ENCODE measurements around the gene XYLT2. TPM values are rescaled to one million over a fixed set of nuclear protein-coding genes. Genes with fewer than 3 reads are reported as not detected.

XYLT2 gene
- total RNA-seq, 1 donor from 2014 or later: 41.0 TPM

GRCh38 chr17:50359005-50359699, 13.2 kb downstream of the XYLT2 start:
- H3K9me3 ChIP-seq (ENCODE audit: insufficient read depth, low read depth, low read length): no peaks in the 10 kb centered on the region
- H3K4me2 ChIP-seq (ENCODE audit: low read length): no peak overlapping the region
- H3K36me3 ChIP-seq (ENCODE audit: insufficient read depth, low read length): peaks cover 13% of the 10 kb centered on the region
- H3K4me1 Mint-ChIP-seq (ENCODE audit: low read depth, unreplicated experiment): peaks cover 14% of the 10 kb centered on the region
- H3K4me1 ChIP-seq (ENCODE audit: insufficient read depth, low read length): peaks cover under 1% of the 10 kb centered on the region
- H3K36me3 Mint-ChIP-seq (ENCODE audit: low read depth, unreplicated experiment): peaks cover 13% of the 10 kb centered on the region
- H3K27me3 ChIP-seq (ENCODE audit: insufficient read depth, low read length): no peaks in the 10 kb centered on the region
- H2AFZ ChIP-seq (ENCODE audit: low read depth, low read length): no peak overlapping the region
- no peak overlapping the region for H3K4me3 Mint-ChIP-seq (ENCODE audit: unreplicated experiment)
- no peak overlapping the region for H3K4me3 ChIP-seq (ENCODE audit: insufficient read depth, low read depth, low read length)
- H3K27ac ChIP-seq (ENCODE audit: low read depth, low read length): no peak overlapping the region
- no peak for FAIRE-seq
- peaks cover 12% of the 10 kb centered on the region for H4K20me1 ChIP-seq (ENCODE audit: insufficient read depth, low read length)
- no peaks in the 10 kb centered on the region for H3K27me3 Mint-ChIP-seq (ENCODE audit: low read depth, unreplicated experiment)
- TF ChIP-seq EZH2 (IDR thresholded peaks at IDR 0.05; ENCODE audit: insufficient read depth, low read length): no peak
- TF ChIP-seq, protein P1, sequence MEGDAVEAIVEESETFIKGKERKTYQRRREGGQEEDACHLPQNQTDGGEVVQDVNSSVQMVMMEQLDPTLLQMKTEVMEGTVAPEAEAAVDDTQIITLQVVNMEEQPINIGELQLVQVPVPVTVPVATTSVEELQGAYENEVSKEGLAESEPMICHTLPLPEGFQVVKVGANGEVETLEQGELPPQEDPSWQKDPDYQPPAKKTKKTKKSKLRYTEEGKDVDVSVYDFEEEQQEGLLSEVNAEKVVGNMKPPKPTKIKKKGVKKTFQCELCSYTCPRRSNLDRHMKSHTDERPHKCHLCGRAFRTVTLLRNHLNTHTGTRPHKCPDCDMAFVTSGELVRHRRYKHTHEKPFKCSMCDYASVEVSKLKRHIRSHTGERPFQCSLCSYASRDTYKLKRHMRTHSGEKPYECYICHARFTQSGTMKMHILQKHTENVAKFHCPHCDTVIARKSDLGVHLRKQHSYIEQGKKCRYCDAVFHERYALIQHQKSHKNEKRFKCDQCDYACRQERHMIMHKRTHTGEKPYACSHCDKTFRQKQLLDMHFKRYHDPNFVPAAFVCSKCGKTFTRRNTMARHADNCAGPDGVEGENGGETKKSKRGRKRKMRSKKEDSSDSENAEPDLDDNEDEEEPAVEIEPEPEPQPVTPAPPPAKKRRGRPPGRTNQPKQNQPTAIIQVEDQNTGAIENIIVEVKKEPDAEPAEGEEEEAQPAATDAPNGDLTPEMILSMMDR (IDR thresholded peaks at IDR 0.05; ENCODE audit: insufficient read depth, low read depth, low read length): no peak
- H3K79me2 ChIP-seq (ENCODE audit: insufficient read depth, low read length): no peaks in the 10 kb centered on the region
- no peak overlapping the region for H3K9ac ChIP-seq (ENCODE audit: low read length)
- no peaks in the 10 kb centered on the region for H3K9me3 Mint-ChIP-seq (ENCODE audit: unreplicated experiment)
- H3K27ac Mint-ChIP-seq (ENCODE audit: unreplicated experiment): no peak overlapping the region
- DNase-seq (ENCODE audit: low read depth): no peak

DNA sequence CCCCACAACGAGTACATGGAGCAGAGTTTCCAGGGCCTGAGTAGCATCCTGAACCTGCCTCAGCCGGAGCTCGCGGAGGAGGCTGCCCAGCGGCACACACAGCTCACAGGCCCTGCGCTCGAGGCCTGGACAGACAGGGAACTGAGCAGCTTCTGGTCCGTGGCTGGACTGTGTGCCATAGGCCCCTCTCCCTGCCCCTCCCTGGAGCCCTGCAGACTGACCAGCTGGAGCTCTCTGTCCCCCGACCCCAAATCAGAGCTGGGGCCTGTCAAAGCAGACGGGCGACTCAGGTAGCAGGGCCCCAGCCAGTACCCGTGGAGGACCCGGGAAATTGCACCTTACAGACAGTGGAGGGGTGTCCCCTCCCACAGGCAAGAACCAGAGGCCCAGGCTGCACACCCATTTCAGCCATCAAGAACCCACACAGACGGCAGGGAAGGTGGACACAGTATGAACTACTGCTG, 14.1 kb downstream of the XYLT2 start:
- H3K9me3 ChIP-seq (ENCODE audit: insufficient read depth, low read depth, low read length): no peaks in the 10 kb centered on the region
- H3K27me3 ChIP-seq (ENCODE audit: insufficient read depth, low read length): no peaks in the 10 kb centered on the region
- H3K4me3 Mint-ChIP-seq (ENCODE audit: unreplicated experiment): no peak overlapping the region
- H3K4me2 ChIP-seq (ENCODE audit: low read length): no peak overlapping the region
- no peak overlapping the region for H3K27ac ChIP-seq (ENCODE audit: low read depth, low read length)
- no peaks in the 10 kb centered on the region for H3K27me3 Mint-ChIP-seq (ENCODE audit: low read depth, unreplicated experiment)
- FAIRE-seq (no peak), DNase-seq (ENCODE audit: low read depth) (no peak)
- peaks cover 13% of the 10 kb centered on the region for H3K36me3 ChIP-seq (ENCODE audit: insufficient read depth, low read length)
- H3K4me1 Mint-ChIP-seq (ENCODE audit: low read depth, unreplicated experiment): peaks cover 23% of the 10 kb centered on the region
- H3K4me1 ChIP-seq (ENCODE audit: insufficient read depth, low read length): peaks cover 9% of the 10 kb centered on the region
- no peak overlapping the region for H3K4me3 ChIP-seq (ENCODE audit: insufficient read depth, low read depth, low read length)
- no peak overlapping the region for H2AFZ ChIP-seq (ENCODE audit: low read depth, low read length)
- no peak overlapping the region for H3K9ac ChIP-seq (ENCODE audit: low read length)
- no peaks in the 10 kb centered on the region for H3K79me2 ChIP-seq (ENCODE audit: insufficient read depth, low read length)
- peaks cover 21% of the 10 kb centered on the region for H4K20me1 ChIP-seq (ENCODE audit: insufficient read depth, low read length)
- no peaks in the 10 kb centered on the region for H3K9me3 Mint-ChIP-seq (ENCODE audit: unreplicated experiment)
- peaks cover 10% of the 10 kb centered on the region for H3K36me3 Mint-ChIP-seq (ENCODE audit: low read depth, unreplicated experiment)
- TF ChIP-seq, protein P1 (IDR thresholded peaks at IDR 0.05; ENCODE audit: insufficient read depth, low read depth, low read length): no peak
- no peak for TF ChIP-seq EZH2 (IDR thresholded peaks at IDR 0.05; ENCODE audit: insufficient read depth, low read length)
- H3K27ac Mint-ChIP-seq (ENCODE audit: unreplicated experiment): no peak overlapping the region

DNA sequence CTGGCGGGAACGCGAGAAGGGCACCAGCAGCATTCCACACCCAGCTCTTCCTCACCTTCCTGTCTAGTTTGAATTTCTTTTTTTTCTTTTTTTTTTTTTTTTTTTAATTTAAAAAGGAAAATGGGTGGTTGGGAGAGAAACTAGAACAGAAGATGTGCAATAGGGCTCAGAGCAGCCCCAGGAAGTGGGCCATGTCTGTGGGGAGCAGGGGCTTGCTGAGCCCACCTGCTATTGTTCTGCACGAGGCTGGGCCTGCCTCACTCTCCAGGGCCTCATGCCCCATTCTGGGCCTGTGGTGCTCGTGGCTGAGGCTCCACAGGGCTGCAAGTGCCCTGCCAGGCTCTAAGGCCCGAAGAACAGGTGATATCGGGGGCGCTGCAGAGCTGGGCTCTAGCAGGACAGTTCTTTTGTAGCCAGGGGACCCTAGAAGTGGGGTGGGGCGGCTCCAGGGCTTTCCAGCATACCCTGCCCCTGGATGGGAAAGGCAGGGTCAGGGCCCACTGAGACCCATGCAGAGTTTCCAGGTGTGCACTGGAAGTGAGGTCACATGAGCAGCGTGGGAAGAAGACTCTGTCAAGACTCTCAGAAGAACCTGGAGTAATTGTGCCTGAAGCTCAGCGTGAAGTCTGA, 14.7 kb downstream of the XYLT2 start:
- Mint-ChIP-seq H3K4me1 (ENCODE audit: low read depth, unreplicated experiment) (peaks cover 28% of the 10 kb centered on the region), H3K4me3 (ENCODE audit: unreplicated experiment) (peak overlapping the region; percentile 14), H3K9me3 (ENCODE audit: unreplicated experiment) (no peaks in the 10 kb centered on the region), H3K27me3 (ENCODE audit: low read depth, unreplicated experiment) (no peaks in the 10 kb centered on the region), H3K36me3 (ENCODE audit: low read depth, unreplicated experiment) (peaks cover 9% of the 10 kb centered on the region), H3K27ac (ENCODE audit: unreplicated experiment) (no peak overlapping the region)
- DNase-seq (ENCODE audit: low read depth) (no peak), FAIRE-seq (no peak)
- no peak overlapping the region for H3K27ac ChIP-seq (ENCODE audit: low read depth, low read length)
- H3K4me1 ChIP-seq (ENCODE audit: insufficient read depth, low read length): peaks cover 9% of the 10 kb centered on the region
- H3K27me3 ChIP-seq (ENCODE audit: insufficient read depth, low read length): no peaks in the 10 kb centered on the region
- H3K9ac ChIP-seq (ENCODE audit: low read length): no peak overlapping the region
- H4K20me1 ChIP-seq (ENCODE audit: insufficient read depth, low read length): peaks cover 26% of the 10 kb centered on the region
- H3K9me3 ChIP-seq (ENCODE audit: insufficient read depth, low read depth, low read length): no peaks in the 10 kb centered on the region
- H3K36me3 ChIP-seq (ENCODE audit: insufficient read depth, low read length): peaks cover 13% of the 10 kb centered on the region
- no peaks in the 10 kb centered on the region for H3K79me2 ChIP-seq (ENCODE audit: insufficient read depth, low read length)
- H3K4me3 ChIP-seq (ENCODE audit: insufficient read depth, low read depth, low read length): no peak overlapping the region
- no peak overlapping the region for H3K4me2 ChIP-seq (ENCODE audit: low read length)
- no peak overlapping the region for H2AFZ ChIP-seq (ENCODE audit: low read depth, low read length)
- TF ChIP-seq EZH2 (IDR thresholded peaks at IDR 0.05; ENCODE audit: insufficient read depth, low read length): no peak
- TF ChIP-seq, protein P1 (IDR thresholded peaks at IDR 0.05; ENCODE audit: insufficient read depth, low read depth, low read length): no peak

All from astrocyte (in vitro differentiated cells and primary cell).